Measurements from ENCODE around the gene RBM15.

DNA sequence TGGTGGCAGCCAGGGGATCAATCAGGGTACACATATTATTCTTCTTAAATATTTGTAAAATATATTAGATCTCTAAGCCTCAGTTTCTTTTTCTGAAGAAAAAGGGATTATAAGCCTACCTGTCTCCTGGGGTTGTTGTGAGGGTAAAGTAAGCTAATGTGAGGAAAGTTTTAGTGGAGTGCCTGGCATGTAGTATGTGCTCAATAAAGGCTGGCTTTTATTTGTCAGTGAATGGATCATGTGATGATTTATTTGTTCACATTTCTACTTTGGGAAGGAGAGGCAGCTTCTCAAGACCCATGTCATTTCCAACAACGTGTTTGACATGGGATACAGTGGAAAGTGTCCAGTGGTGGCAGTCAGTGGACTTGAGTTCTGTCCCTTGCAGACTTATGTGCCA lies 12.4 kb upstream of the RBM15 start:
- TF ChIP-seq RARB (CRISPR knock-in tag; IDR thresholded peaks at IDR 0.05) (no peak), SNAI2 (CRISPR knock-in tag; IDR thresholded peaks at IDR 0.05) (no peak), CSDC2 (CRISPR knock-in tag; IDR thresholded peaks at IDR 0.05) (no peak), GLIS3 (CRISPR knock-in tag; IDR thresholded peaks at IDR 0.05) (no peak), PPARA (CRISPR knock-in tag; IDR thresholded peaks at IDR 0.05; ENCODE audit: borderline replicate concordance) (no peak), ZNF8 (CRISPR knock-in tag; IDR thresholded peaks at IDR 0.05) (no peak), ZNF565 (CRISPR knock-in tag; conservative IDR thresholded peaks at IDR 0.05; ENCODE audit: low read depth) (no peak)
- TF ChIP-seq, protein P1, sequence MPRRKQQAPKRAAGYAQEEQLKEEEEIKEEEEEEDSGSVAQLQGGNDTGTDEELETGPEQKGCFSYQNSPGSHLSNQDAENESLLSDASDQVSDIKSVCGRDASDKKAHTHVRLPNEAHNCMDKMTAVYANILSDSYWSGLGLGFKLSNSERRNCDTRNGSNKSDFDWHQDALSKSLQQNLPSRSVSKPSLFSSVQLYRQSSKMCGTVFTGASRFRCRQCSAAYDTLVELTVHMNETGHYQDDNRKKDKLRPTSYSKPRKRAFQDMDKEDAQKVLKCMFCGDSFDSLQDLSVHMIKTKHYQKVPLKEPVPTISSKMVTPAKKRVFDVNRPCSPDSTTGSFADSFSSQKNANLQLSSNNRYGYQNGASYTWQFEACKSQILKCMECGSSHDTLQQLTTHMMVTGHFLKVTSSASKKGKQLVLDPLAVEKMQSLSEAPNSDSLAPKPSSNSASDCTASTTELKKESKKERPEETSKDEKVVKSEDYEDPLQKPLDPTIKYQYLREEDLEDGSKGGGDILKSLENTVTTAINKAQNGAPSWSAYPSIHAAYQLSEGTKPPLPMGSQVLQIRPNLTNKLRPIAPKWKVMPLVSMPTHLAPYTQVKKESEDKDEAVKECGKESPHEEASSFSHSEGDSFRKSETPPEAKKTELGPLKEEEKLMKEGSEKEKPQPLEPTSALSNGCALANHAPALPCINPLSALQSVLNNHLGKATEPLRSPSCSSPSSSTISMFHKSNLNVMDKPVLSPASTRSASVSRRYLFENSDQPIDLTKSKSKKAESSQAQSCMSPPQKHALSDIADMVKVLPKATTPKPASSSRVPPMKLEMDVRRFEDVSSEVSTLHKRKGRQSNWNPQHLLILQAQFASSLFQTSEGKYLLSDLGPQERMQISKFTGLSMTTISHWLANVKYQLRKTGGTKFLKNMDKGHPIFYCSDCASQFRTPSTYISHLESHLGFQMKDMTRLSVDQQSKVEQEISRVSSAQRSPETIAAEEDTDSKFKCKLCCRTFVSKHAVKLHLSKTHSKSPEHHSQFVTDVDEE (CRISPR knock-in tag; IDR thresholded peaks at IDR 0.05) = no peak
- TF ChIP-seq, protein P2, sequence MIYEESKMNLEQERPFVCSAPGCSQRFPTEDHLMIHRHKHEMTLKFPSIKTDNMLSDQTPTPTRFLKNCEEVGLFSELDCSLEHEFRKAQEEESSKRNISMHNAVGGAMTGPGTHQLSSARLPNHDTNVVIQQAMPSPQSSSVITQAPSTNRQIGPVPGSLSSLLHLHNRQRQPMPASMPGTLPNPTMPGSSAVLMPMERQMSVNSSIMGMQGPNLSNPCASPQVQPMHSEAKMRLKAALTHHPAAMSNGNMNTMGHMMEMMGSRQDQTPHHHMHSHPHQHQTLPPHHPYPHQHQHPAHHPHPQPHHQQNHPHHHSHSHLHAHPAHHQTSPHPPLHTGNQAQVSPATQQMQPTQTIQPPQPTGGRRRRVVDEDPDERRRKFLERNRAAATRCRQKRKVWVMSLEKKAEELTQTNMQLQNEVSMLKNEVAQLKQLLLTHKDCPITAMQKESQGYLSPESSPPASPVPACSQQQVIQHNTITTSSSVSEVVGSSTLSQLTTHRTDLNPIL (CRISPR knock-in tag; IDR thresholded peaks at IDR 0.05; ENCODE audit: low read depth) = no peak

Data from SK-N-SH treated with all-trans-retinoic acid at 6 μM for 48 hours (cell line).